ENCODE measurements around the gene METTL8. TPM values are rescaled to one million over a fixed set of nuclear protein-coding genes. Genes with fewer than 3 reads are reported as not detected.

METTL8 gene
- total and polyA plus RNA-seq, 2 of the 13 experiments (the other 11 are each of a cell fraction or from before 2014, with no cell fraction given) = 18.6 to 68.2 TPM

GRCh38 chr2:171432969-171433762, 624 bp downstream of the METTL8 start (continued):
- TF ChIP-seq THRA (CRISPR knock-in tag; IDR thresholded peaks at IDR 0.05; ENCODE audit: borderline replicate concordance) (peak; percentile 23; the same call in 1 of the 2 replicates), NR2F2 (IDR thresholded peaks at IDR 0.05; ENCODE audit: borderline replicate concordance, low read depth) (0 out of 2 replicates have a peak, but pooled peaks have one; percentile 45), CC2D1A (CRISPR knock-in tag; IDR thresholded peaks at IDR 0.05) (no peak), SRSF4 (IDR thresholded peaks at IDR 0.05; ENCODE audit: low read depth, low read length, poor library complexity, severe bottlenecking) (no peak), RBM22 (optimal IDR thresholded peaks at IDR 0.05; ENCODE audit: low read length) (peak; percentile 19), MXD4 (CRISPR knock-in tag; IDR thresholded peaks at IDR 0.05) (peak; percentile 21; the same call in 1 of the 2 replicates), ZNF407 (CRISPR knock-in tag; IDR thresholded peaks at IDR 0.05; ENCODE audit: not compliant biosample characterization) (peak; percentile 15), HNF1A (IDR thresholded peaks at IDR 0.05; ENCODE audit: low read depth) (no peak), HNF1A (CRISPR knock-in tag; IDR thresholded peaks at IDR 0.05; ENCODE audit: borderline replicate concordance) (0 out of 2 replicates have a peak, but pooled peaks have one; percentile 26), SRF (IDR thresholded peaks at IDR 0.05; ENCODE audit: low read depth, low read length) (no peak)

Data from HepG2 (cell line).